ENCODE results near the gene KRT6B. TPM values are rescaled to one million over a fixed set of nuclear protein-coding genes. Genes with fewer than 3 reads are reported as not detected.
"Not testable (repeated sequence)": the region's sequence is repeated elsewhere in the genome, so short reads cannot be mapped to it uniquely, and the experiment has no call there.

The KRT6B gene
- total RNA-seq, 1 experiment from 2014 or later, result not detected

- Histone ChIP-seq H3K4me1 (replicated peaks) (no peaks in the 10 kb centered on the region), H3K27ac (no peak overlapping the region), H3K27me3 (replicated peaks) (peaks cover 14% of the 10 kb centered on the region; the same call in 1 of the 2 replicates), H3K4me3 (no peak overlapping the region), H3K9me3 (replicated peaks) (no peaks in the 10 kb centered on the region), H3K36me3 (no peaks in the 10 kb centered on the region)
- DNase-seq (ENCODE audit: low read depth in 1 of 2, low spot score in 2 of 2), result no peak
Measured at GRCh38 chr12:52425466-52425865, 26.5 kb downstream of the KRT6B start.

- Histone ChIP-seq H3K4me1 (replicated peaks) (no peaks in the 10 kb centered on the region), H3K4me3 (no peak overlapping the region), H3K27me3 (replicated peaks) (peaks cover 12% of the 10 kb centered on the region; the same call in 1 of the 2 replicates), H3K27ac (no peak overlapping the region), H3K36me3 (no peaks in the 10 kb centered on the region), H3K9me3 (replicated peaks) (no peaks in the 10 kb centered on the region)
- DNase-seq (ENCODE audit: low read depth in 1 of 2, low spot score in 2 of 2), result no peak
Measured at GRCh38 chr12:52423661-52424500, 28.1 kb downstream of the KRT6B start.

- H3K36me3 ChIP-seq, result no peaks in the 10 kb centered on the region
- no peak for DNase-seq (ENCODE audit: low read depth in 1 of 2, low spot score in 2 of 2)
Measured at GRCh38 chr12:52423035-52423434, 28.9 kb downstream of the KRT6B start.

DNA sequence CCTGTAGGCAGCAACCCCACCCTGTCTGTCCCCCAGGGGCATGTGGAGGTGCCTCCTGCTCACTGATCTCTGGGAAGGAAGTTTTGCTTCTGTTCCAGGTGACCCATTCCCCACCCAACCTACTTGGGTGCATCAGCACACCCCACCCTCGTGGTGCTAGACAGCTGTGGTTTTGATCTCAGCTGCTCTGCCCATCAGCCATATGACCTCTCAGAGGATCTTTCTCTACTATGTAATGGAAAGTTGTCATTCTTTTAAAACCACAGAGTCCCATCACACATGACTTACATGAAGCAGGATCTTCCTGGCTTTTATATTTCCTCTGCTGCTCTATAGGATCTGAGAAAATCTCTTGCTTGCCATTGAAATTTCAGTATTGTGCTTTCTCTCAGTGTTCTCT is 32.3 kb downstream of the KRT6B start:
- DNase-seq (ENCODE audit: low read depth in 1 of 2, low spot score in 2 of 2), result no peak
- Histone ChIP-seq H3K9me3 (replicated peaks) (no peaks in the 10 kb centered on the region), H3K27me3 (replicated peaks) (0 out of 2 replicates have a peak, but pooled peaks cover 10% of the 10 kb centered on the region), H3K27ac (no peak overlapping the region), H3K4me3 (no peak overlapping the region), H3K36me3 (no peaks in the 10 kb centered on the region), H3K4me1 (replicated peaks) (no peaks in the 10 kb centered on the region)

More at GRCh38 chr12:52423035-52423434, 28.9 kb downstream of the KRT6B start:
- Histone ChIP-seq H3K27me3 (replicated peaks) (0 out of 2 replicates have a peak, but pooled peaks cover 12% of the 10 kb centered on the region), H3K4me1 (replicated peaks) (no peaks in the 10 kb centered on the region), H3K27ac (no peak overlapping the region), H3K9me3 (replicated peaks) (no peaks in the 10 kb centered on the region), H3K4me3 (no peak overlapping the region)

GRCh38 chr12:52418576-52419110 is 33.3 kb downstream of the KRT6B start:
- Histone ChIP-seq H3K4me3 (no peak overlapping the region), H3K27me3 (replicated peaks) (0 out of 2 replicates have a peak, but pooled peaks cover 10% of the 10 kb centered on the region), H3K36me3 (no peaks in the 10 kb centered on the region), H3K9me3 (replicated peaks) (no peaks in the 10 kb centered on the region), H3K4me1 (replicated peaks) (no peaks in the 10 kb centered on the region), H3K27ac (no peak overlapping the region)
- no peak for DNase-seq (ENCODE audit: low read depth in 1 of 2, low spot score in 2 of 2)

GRCh38 chr12:52417740-52418139 is 34.2 kb downstream of the KRT6B start:
- Histone ChIP-seq H3K4me3 (no peak overlapping the region), H3K27me3 (replicated peaks) (0 out of 2 replicates have a peak, but pooled peaks cover 10% of the 10 kb centered on the region), H3K4me1 (replicated peaks) (no peaks in the 10 kb centered on the region), H3K27ac (no peak overlapping the region), H3K9me3 (replicated peaks) (no peaks in the 10 kb centered on the region), H3K36me3 (no peaks in the 10 kb centered on the region)
- DNase-seq (ENCODE audit: low read depth in 1 of 2, low spot score in 2 of 2), result no peak

DNA sequence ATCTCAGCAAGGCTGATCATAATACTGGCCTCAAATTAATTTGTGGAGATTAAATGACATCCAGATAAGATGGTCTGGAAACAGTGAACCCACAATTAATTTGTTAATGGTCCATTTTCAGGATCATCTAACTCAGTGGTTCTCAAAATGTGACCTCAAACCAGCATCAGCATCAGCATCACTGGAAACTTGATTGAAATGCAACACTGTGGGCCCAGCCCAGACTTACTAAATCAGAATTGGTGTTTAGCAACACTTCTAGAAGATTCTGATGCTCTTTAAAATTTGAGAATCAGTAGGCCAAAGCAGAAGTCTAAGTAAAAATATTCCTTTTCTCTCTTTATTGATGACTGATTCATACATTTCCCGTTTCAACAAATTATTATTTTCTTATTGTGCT is 35.2 kb downstream of the KRT6B start:
- no peaks in the 10 kb centered on the region for H3K9me3 ChIP-seq (replicated peaks)
- H3K4me3 ChIP-seq, result no peak overlapping the region
- no peaks in the 10 kb centered on the region for H3K4me1 ChIP-seq (replicated peaks)
- DNase-seq (ENCODE audit: low read depth in 1 of 2, low spot score in 2 of 2), result no peak
- 0 out of 2 replicates have a peak, but pooled peaks cover 10% of the 10 kb centered on the region for H3K27me3 ChIP-seq (replicated peaks)
- no peaks in the 10 kb centered on the region for H3K36me3 ChIP-seq
- H3K27ac ChIP-seq, result no peak overlapping the region

- H3K27ac ChIP-seq, result no peak overlapping the region
- no peak for DNase-seq (ENCODE audit: low read depth in 1 of 2, low spot score in 2 of 2)
- no peaks in the 10 kb centered on the region for H3K9me3 ChIP-seq (replicated peaks)
- H3K27me3 ChIP-seq (replicated peaks), result 0 out of 2 replicates have a peak, but pooled peaks cover 7% of the 10 kb centered on the region
- no peaks in the 10 kb centered on the region for H3K4me1 ChIP-seq (replicated peaks)
- H3K36me3 ChIP-seq, result no peaks in the 10 kb centered on the region
- no peak overlapping the region for H3K4me3 ChIP-seq
Measured at GRCh38 chr12:52415870-52416750, 35.8 kb downstream of the KRT6B start.

DNA sequence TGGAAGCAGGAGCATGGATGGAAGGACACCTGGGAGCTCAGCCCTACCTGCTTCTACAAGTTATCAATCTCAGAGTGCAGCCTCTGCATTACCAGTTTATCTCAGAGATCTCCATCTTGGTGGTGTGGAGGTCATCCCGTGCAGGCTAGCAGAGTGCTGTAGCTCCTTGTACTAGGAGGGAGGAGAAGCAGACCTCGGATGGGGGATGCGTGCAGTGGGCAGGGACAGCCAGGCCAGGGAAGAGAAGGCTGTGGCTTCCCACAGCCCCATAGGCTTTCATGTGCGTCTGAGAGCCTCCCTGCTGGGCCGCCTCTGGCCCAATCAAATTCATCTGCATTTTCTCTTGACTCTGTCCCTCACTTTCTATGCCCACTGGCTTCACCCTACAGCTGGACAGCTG is 37.0 kb downstream of the KRT6B start:
- H3K36me3 ChIP-seq, result no peaks in the 10 kb centered on the region
- H3K4me3 ChIP-seq, result no peak overlapping the region
- no peak overlapping the region for H3K27ac ChIP-seq
- no peaks in the 10 kb centered on the region for H3K4me1 ChIP-seq (replicated peaks)
- no peaks in the 10 kb centered on the region for H3K27me3 ChIP-seq (replicated peaks)
- H3K9me3 ChIP-seq (replicated peaks), result no peaks in the 10 kb centered on the region
- no peak for DNase-seq (ENCODE audit: low read depth in 1 of 2, low spot score in 2 of 2)

- no peak for DNase-seq (ENCODE audit: low read depth in 1 of 2, low spot score in 2 of 2)
- H3K4me1 ChIP-seq (replicated peaks), result no peaks in the 10 kb centered on the region
- H3K36me3 ChIP-seq, result no peaks in the 10 kb centered on the region
- H3K4me3 ChIP-seq, result no peak overlapping the region
- H3K9me3 ChIP-seq (replicated peaks), result no peaks in the 10 kb centered on the region
- no peaks in the 10 kb centered on the region for H3K27me3 ChIP-seq (replicated peaks)
- no peak overlapping the region for H3K27ac ChIP-seq
Measured at GRCh38 chr12:52413782-52414345, 38.1 kb downstream of the KRT6B start.

DNA sequence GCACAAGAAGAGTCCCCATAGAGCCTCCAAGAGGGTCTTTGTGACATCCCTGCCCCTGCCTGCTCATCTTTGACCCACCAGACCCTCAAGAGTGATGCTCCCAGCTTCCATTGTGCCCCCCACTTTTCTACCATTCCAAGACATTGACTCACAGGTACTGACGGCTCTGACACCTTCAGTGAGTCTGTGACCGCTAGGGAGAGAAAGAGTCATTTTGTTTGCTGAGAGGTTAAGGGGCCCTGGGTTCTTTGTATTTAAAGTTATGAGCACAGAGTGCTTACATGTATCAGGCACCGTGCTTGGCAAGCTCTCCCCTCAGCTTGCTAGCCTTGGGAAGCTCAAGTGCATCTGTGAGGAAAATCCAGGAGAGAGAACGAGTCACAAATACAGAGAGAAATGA is 38.7 kb downstream of the KRT6B start:
- Histone ChIP-seq H3K4me1 (replicated peaks) (no peaks in the 10 kb centered on the region), H3K36me3 (no peaks in the 10 kb centered on the region), H3K27me3 (replicated peaks) (no peaks in the 10 kb centered on the region), H3K27ac (no peak overlapping the region), H3K4me3 (no peak overlapping the region), H3K9me3 (replicated peaks) (no peaks in the 10 kb centered on the region)
- no peak for DNase-seq (ENCODE audit: low read depth in 1 of 2, low spot score in 2 of 2)

GRCh38 chr12:52411815-52412214 is 40.1 kb downstream of the KRT6B start:
- Histone ChIP-seq H3K36me3 (no peaks in the 10 kb centered on the region), H3K4me1 (replicated peaks) (no peaks in the 10 kb centered on the region), H3K9me3 (replicated peaks) (no peaks in the 10 kb centered on the region), H3K4me3 (no peak overlapping the region), H3K27ac (no peak overlapping the region), H3K27me3 (replicated peaks) (peaks cover 3% of the 10 kb centered on the region; the same call in 1 of the 2 replicates)
- DNase-seq (ENCODE audit: low read depth in 1 of 2, low spot score in 2 of 2), result no peak

DNA sequence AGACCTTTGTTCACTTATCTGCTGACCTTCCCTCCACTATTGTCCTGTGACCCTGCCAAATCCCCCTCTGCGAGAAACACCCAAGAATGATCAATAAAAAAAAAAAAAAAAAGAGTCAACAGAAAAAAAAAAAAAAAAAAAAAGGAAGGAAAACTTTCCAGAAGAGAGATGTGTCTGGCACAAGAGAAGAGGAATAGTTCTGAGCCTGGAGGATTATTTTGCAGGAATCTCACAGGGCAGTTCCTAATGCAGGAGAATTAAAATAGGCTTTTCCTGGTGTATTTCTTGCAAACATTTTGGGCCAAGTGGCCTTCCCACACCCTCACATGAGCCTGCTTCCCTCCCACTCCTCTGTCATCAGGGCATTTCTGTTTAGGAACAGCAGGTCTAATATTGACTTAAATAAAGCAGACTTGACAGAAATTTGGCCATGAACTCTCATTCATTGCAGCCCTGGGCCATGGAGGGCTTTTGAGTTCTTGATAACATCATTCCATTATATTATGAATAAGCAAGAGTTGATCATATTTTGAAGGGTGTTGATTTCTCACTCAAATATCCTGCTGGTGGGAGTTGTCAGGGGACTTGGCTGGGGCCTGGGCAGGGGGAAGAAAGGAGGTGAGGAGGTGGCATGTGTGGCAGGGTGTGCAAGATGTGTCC is 41.2 kb downstream of the KRT6B start:
- not testable (repeated sequence) for DNase-seq (ENCODE audit: low read depth in 1 of 2, low spot score in 2 of 2); H3K9me3 ChIP-seq (replicated peaks); H3K4me3 ChIP-seq; H3K27me3 ChIP-seq (replicated peaks); H3K36me3 ChIP-seq; H3K4me1 ChIP-seq (replicated peaks); H3K27ac ChIP-seq
